Measurements from ENCODE around the gene NBEAL1.
"Not testable (repeated sequence)": the region's sequence is repeated elsewhere in the genome, so short reads cannot be mapped to it uniquely, and the experiment has no call there.

The NBEAL1 gene

DNA sequence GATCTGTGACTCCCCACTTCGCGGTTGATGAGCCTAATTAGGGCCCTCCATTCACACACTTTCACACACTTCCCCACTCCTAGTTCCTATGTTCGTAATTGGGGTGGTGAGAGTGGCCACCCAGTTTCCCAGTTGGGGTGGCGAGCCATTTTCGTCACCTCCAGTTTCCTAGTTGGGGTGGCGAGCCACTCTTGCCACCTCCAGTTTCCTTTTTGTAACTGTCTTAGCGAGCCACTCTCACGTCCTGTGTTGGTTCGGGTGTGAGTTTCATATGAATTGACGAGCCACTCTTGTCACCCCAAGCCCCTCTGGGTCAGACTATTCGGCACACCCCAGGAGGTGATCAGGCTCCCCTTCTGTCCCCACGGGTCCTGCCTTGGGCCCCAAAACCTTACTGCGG lies 238.1 kb downstream of the NBEAL1 start:
- CTCF ChIA-PET = no interaction called here
- H3K4me1 ChIP-seq (ENCODE audit: control insufficient read depth, insufficient read depth, low read length) = no peaks in the 10 kb centered on the region
- peaks cover 32 to 65% of the 10 kb centered on the region in 2 experiments for H3K36me3 ChIP-seq (ENCODE audit: control insufficient read depth in 2 of 2, insufficient read depth in 1 of 2, low read length in 2 of 2)
- no peak overlapping the region for H3K27ac ChIP-seq (ENCODE audit: extremely low read depth, low read depth, low read length)
- H3K4me3 ChIP-seq (ENCODE audit: low read depth, low read length) = no peak overlapping the region
- TF ChIP-seq ZSCAN4 (tag by site-specific recombination; IDR thresholded peaks at IDR 0.05) (no peak), ZNF529 (tag by site-specific recombination; IDR thresholded peaks at IDR 0.05; ENCODE audit: insufficient replicate concordance) (no peak), ZNF37A (tag by site-specific recombination; IDR thresholded peaks at IDR 0.05) (no peak), ZNF280D (tag by site-specific recombination; IDR thresholded peaks at IDR 0.05) (no peak), GLI4 (tag by site-specific recombination; IDR thresholded peaks at IDR 0.05) (no peak), TCF7L2 (IDR thresholded peaks at IDR 0.05; ENCODE audit: borderline replicate concordance, low read depth, low read length) (no peak), ZNF585B (tag by site-specific recombination; IDR thresholded peaks at IDR 0.05) (no peak)
- POLR2A ChIA-PET = no interaction called here
- no peaks in the 10 kb centered on the region for H3K9me3 ChIP-seq (ENCODE audit: control insufficient read depth, insufficient read depth, low read depth, low read length)

DNA sequence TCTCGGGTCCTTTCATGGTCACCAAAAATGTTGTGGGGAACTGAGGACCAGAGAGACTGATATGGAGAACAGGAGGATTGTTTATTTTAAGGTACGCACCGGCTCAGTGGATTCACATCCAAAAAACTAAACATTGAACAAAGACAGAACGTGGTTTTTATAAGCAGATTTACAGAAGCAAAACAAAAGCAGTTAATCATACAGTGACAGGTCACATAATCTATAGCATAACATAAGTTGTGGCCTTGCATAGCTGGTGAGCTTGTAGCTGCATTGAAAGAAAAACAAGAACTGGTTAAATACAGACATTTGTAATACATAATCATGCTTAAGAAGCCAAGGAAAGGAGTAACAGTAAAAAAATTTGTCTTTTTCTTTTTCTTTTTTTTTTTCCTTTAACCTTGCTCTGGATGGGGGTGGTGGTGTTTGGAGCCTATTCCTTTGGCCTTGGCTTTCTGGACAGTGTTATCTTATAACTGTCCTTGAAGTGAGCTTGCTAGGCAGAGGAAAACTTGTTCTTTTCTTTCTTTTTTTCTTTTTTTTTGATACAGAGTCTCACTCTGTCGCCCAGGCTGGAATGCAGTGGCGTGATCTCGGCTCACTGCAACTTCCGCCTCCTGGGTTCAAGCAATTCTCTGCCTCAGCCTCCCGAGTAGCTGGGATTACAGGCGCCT lies 238.9 kb downstream of the NBEAL1 start:
- TF ChIP-seq SETDB1 (IDR thresholded peaks at IDR 0.05; ENCODE audit: insufficient read length, low read length) = peak; percentile 37
- H3K36me3 ChIP-seq (ENCODE audit: control insufficient read depth in 2 of 2, insufficient read depth in 1 of 2, low read length in 2 of 2) = peaks cover 32 to 67% of the 10 kb centered on the region in 2 experiments
- H3K4me1 ChIP-seq (ENCODE audit: control insufficient read depth, insufficient read depth, low read length); H3K4me3 ChIP-seq (ENCODE audit: low read depth, low read length); H3K9me3 ChIP-seq (ENCODE audit: control insufficient read depth, insufficient read depth, low read depth, low read length); H3K27ac ChIP-seq (ENCODE audit: extremely low read depth, low read depth, low read length); POLR2A ChIA-PET: not testable (repeated sequence)
- CTCF ChIA-PET = interaction anchor here (0.6 kb wide), 1 partner anchor 195 kb away, joined by 3 read pairs; no protein-coding TSS in a partner anchor

GRCh38 chr2:203261326-203262159 lies 246.9 kb downstream of the NBEAL1 start:
- no peaks in the 10 kb centered on the region for H3K9me3 ChIP-seq (ENCODE audit: control insufficient read depth, insufficient read depth, low read depth, low read length)
- no peak overlapping the region for H3K27ac ChIP-seq (ENCODE audit: extremely low read depth, low read depth, low read length)
- H3K4me3 ChIP-seq (ENCODE audit: low read depth, low read length) = no peak overlapping the region
- ChIA-PET POLR2A (no interaction called here), CTCF (no interaction called here)
- peaks cover 7 to 32% of the 10 kb centered on the region in 2 experiments; a peak in 2 of 3 replicates for H3K36me3 ChIP-seq (ENCODE audit: control insufficient read depth in 2 of 2, insufficient read depth in 1 of 2, low read length in 2 of 2)
- no peaks in the 10 kb centered on the region for H3K4me1 ChIP-seq (ENCODE audit: control insufficient read depth, insufficient read depth, low read length)
- TF ChIP-seq ZNF157 (tag by site-specific recombination; IDR thresholded peaks at IDR 0.05) (no peak), ZBTB10 (tag by site-specific recombination; IDR thresholded peaks at IDR 0.05) (no peak), ZNF133 (tag by site-specific recombination; IDR thresholded peaks at IDR 0.05) (no peak), ZNF24 (tag by site-specific recombination; IDR thresholded peaks at IDR 0.05) (no peak), CTCF (tag by site-specific recombination; IDR thresholded peaks at IDR 0.05) (no peak), ZNF211 (tag by site-specific recombination; IDR thresholded peaks at IDR 0.05; ENCODE audit: low read depth) (no peak), ZFP37 (tag by site-specific recombination; IDR thresholded peaks at IDR 0.05) (no peak), ZBTB17 (tag by site-specific recombination; IDR thresholded peaks at IDR 0.05) (no peak), ZNF654 (tag by site-specific recombination; IDR thresholded peaks at IDR 0.05; ENCODE audit: low read depth) (no peak), HOXD13 (CRISPR knock-in tag; IDR thresholded peaks at IDR 0.05; ENCODE audit: borderline replicate concordance) (no peak)
- TF ChIP-seq, protein P1, sequence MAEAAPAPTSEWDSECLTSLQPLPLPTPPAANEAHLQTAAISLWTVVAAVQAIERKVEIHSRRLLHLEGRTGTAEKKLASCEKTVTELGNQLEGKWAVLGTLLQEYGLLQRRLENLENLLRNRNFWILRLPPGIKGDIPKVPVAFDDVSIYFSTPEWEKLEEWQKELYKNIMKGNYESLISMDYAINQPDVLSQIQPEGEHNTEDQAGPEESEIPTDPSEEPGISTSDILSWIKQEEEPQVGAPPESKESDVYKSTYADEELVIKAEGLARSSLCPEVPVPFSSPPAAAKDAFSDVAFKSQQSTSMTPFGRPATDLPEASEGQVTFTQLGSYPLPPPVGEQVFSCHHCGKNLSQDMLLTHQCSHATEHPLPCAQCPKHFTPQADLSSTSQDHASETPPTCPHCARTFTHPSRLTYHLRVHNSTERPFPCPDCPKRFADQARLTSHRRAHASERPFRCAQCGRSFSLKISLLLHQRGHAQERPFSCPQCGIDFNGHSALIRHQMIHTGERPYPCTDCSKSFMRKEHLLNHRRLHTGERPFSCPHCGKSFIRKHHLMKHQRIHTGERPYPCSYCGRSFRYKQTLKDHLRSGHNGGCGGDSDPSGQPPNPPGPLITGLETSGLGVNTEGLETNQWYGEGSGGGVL (tag by site-specific recombination; IDR thresholded peaks at IDR 0.05) = no peak
